Large intestine (tissue), 3 donors: ENCODE results near the gene FAHD1. TPM values are rescaled to one million over a fixed set of nuclear protein-coding genes. Genes with fewer than 3 reads are reported as not detected.

Experiments used
- DNase-seq, 2 donors: peaks; one replicate each; pipeline versions ENCODE4 v3.0.0 to v3.0.0-alpha.2; 2013
- H3K27ac ChIP-seq: one replicate; pipeline ENCODE4 v1.5.1; 2013; ENCODE audit warnings: low read length
- H3K27me3 ChIP-seq: 2 replicates; pipeline ENCODE4 v1.6.1; 2013; ENCODE audit warnings: low read length; ENCODE audit not compliant: control insufficient read depth, insufficient read depth
- H3K36me3 ChIP-seq: 2 replicates; pipeline ENCODE4 v1.6.1; 2013; ENCODE audit warnings: low read length; ENCODE audit not compliant: control insufficient read depth, insufficient read depth
- H3K4me1 ChIP-seq: one replicate; pipeline ENCODE4 v1.6.1; 2013; ENCODE audit warnings: low read length; ENCODE audit not compliant: control insufficient read depth, insufficient read depth
- H3K4me3 ChIP-seq: one replicate; pipeline ENCODE4 v1.5.1; 2013; ENCODE audit warnings: low read length
- H3K9me3 ChIP-seq: one replicate; pipeline ENCODE4 v1.6.1; 2013; ENCODE audit warnings: mild to moderate bottlenecking, low read depth, low read length, moderate library complexity; ENCODE audit not compliant: control insufficient read depth
- WGBS: methylation state at CpG from one replicate; pipeline ENCODE4 v1.1.5; 2013; ENCODE audit warnings: low lambda C conversion rate; ENCODE audit not compliant: insufficient coverage; 5-methylcytosine and 5-hydroxymethylcytosine counted together
- polyA plus RNA-seq: library from polyadenylated mRNA; unstranded; fragments of 120-200 nt; gene quantifications from one replicate; pipeline ENCODE4 v1.2.1, GENCODE V29; 2013

The FAHD1 gene
- polyA plus RNA-seq, 1 donor = 49.6 TPM

DNA sequence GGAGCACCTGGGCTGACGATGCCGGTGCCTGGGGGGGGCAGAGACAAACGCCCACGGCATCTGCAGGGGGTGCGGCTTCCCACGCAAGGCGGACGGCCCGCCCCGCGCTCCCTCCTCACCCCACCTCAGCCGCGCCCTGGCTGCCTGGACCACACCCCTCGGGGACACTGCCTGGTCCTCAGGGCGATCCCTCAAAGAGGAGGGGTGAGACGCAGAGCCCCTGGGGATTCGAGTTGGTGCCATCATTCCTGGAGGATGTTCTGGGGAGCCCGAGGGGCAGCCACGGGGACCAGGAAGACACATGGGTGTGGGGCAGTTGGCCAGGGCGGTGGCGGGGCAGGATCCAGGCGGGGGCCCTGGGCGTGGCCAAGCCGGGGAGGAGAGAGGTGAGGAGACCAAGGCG is 37.4 kb upstream of the FAHD1 start:
- no peaks in the 10 kb centered on the region for H3K27me3 ChIP-seq
- peaks cover 26% of the 10 kb centered on the region for H3K9me3 ChIP-seq
- no peak overlapping the region for H3K27ac ChIP-seq
- H3K4me3 ChIP-seq = no peak overlapping the region
- no peak for DNase-seq
- H3K4me1 ChIP-seq = peaks cover 9% of the 10 kb centered on the region
- peaks cover 54% of the 10 kb centered on the region for H3K36me3 ChIP-seq
- no CpG with 5 or more reads among the region's 25 CpGs for WGBS

DNA sequence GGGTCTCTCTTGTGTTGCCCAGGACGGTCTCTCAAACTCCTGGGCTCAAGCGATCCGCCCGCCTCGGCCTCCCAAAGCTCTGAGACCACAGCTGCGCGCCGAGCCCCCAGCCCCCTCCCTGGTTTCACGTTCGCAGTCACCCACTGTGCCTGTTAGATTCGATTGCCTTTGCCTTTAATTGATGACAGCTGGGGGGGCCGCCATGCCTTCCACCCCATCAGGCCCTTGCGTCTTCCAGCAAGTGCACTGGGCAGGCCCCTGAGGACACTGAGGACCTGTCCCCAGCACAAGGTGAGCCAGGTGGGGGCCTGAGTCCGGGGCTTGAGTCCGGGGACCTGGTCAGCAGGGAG is 36.8 kb upstream of the FAHD1 start:
- no peak for DNase-seq
- Histone ChIP-seq H3K9me3 (peaks cover 29% of the 10 kb centered on the region), H3K36me3 (peaks cover 52% of the 10 kb centered on the region), H3K4me3 (no peak overlapping the region), H3K4me1 (peaks cover 10% of the 10 kb centered on the region), H3K27ac (no peak overlapping the region), H3K27me3 (no peaks in the 10 kb centered on the region)
- WGBS = no CpG with 5 or more reads among the region's 15 CpGs

GRCh38 chr16:1790611-1791255 is 36.3 kb upstream of the FAHD1 start:
- no CpG with 5 or more reads among the region's 44 CpGs for WGBS
- Histone ChIP-seq H3K27ac (no peak overlapping the region), H3K36me3 (peaks cover 49% of the 10 kb centered on the region), H3K9me3 (peaks cover 29% of the 10 kb centered on the region), H3K4me3 (no peak overlapping the region), H3K27me3 (no peaks in the 10 kb centered on the region), H3K4me1 (peaks cover 13% of the 10 kb centered on the region)
- DNase-seq = no peak

DNA sequence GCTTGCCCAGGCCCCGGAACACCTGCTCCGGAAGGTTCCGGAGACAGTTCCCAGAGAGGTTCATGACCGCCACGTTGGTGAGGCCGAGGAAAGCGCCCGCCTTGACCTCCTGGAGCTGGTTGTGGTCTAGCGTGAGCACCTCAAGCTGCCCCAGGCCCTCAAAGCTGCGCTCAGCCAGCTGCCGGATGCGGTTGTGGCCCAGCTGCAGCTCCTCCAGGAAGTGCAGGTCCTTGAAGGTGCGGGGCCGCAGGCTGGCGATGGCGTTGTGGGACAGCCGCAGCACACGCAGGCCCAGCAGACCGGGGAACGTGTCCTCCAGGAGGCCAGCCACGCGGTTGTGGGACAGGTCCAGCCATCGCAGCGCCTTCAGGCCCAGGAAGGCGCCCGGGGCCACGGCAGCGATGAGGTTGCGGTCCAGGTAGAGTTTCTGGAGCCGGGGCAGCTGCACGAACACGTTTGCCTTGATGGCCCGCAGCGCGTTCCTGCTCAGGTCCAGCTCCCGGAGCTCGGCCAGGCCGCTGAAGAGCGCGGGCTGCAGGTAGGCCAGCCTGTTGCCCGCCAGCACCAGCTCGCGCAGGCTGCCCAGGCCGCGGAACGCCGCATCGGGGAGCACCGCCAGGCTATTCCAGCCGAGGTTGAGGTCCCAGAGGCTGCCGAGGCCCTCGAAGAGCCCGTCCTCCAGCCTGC is 35.6 kb upstream of the FAHD1 start:
- peaks cover 13% of the 10 kb centered on the region for H3K4me1 ChIP-seq
- H3K9me3 ChIP-seq = peaks cover 29% of the 10 kb centered on the region
- peaks cover 45% of the 10 kb centered on the region for H3K36me3 ChIP-seq
- WGBS = no CpG with 5 or more reads among the region's 53 CpGs
- H3K27ac ChIP-seq = no peak overlapping the region
- no peaks in the 10 kb centered on the region for H3K27me3 ChIP-seq
- no peak for DNase-seq
- H3K4me3 ChIP-seq = no peak overlapping the region

DNA sequence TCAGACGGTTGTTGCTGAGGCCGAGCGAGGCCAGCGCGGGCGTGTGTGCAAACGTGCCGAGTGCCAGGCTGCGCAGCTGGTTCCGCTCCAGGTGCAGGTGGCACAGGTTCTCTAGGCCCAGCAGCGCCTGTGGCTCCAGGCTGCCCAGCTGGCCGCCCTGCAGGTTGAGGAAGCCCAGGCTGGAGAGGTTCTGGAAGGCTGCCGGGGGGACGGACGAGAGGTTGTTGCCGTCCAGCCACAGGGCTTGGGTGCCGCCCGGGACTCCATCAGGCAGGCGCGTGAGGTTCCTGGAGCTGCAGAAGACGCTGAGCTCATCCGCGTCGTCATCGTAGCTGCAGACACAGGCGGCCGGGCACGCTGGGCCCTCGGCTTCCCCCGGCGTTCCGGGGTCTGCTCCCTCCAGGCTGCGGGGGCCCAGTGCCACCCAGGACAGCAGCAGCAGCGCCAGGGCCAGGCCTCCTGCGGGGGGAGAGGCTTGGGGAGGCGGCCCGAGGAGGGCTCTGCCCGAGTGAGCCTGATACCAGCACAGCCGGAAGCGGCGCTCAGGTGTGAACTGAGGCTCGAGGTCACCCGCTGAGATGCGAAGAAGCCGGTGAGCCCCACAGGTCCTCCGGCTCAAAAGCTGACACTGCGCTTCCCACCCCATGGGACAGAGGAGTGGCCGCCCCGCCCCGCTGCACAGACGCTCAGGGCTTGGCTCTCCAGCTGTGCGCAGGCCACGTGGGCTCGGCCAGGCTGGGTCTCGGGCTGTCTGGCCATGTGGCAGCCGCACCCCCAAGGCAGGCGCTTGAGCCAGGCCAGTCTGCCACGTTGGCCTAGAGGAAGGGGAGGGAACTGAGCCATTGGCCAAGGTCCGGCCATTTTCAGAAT is 34.8 kb upstream of the FAHD1 start:
- WGBS = no CpG with 5 or more reads among the region's 59 CpGs
- Histone ChIP-seq H3K4me3 (no peak overlapping the region), H3K27me3 (no peaks in the 10 kb centered on the region), H3K27ac (no peak overlapping the region), H3K36me3 (peaks cover 37% of the 10 kb centered on the region), H3K4me1 (peaks cover 13% of the 10 kb centered on the region), H3K9me3 (peaks cover 29% of the 10 kb centered on the region)
- DNase-seq = no peak

GRCh38 chr16:1792836-1793577 is 34.0 kb upstream of the FAHD1 start:
- no peak overlapping the region for H3K27ac ChIP-seq
- peaks cover 13% of the 10 kb centered on the region for H3K4me1 ChIP-seq
- H3K27me3 ChIP-seq = no peaks in the 10 kb centered on the region
- DNase-seq = no peak
- WGBS = no CpG with 5 or more reads among the region's 33 CpGs
- H3K36me3 ChIP-seq = peaks cover 30% of the 10 kb centered on the region
- peak overlapping the region; percentile 39 for H3K4me3 ChIP-seq
- peaks cover 31% of the 10 kb centered on the region for H3K9me3 ChIP-seq

DNA sequence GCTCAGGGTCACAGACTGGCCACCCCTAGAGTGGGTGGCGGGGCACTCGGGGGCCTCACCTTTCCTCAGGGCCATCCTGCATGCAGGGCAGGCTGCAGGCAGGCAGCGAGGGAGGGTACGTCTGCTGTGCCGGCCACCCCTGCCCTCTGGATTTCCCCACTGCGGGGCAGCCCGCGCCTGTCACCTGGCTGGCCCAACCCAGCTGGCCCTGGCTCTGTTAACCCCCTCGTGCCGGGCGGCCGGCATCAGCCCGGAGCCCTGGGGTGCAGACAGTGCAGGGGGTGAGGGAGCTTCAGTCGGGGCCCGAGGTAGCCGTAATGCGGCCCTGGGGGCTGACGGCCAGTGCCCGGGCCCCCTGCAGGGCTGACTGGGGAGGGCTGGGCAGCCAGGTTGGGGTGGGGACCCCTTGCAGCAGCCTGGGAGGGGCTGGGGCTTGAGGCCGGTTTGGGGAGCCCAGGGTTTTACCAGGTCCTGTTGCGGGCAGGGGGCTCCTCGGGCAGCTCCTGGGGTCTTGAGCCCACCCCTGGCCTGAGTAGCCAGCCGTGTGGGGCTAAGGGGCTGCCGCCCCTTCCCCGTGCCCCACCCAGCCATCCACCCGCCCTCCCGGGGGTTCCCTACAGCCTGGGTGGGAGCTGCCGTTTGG is 33.3 kb upstream of the FAHD1 start, which contains the start of gene IGFALS:
Gene IGFALS, minus strand, starts transcription at position 128 of the 643 bp plus-strand sequence. Its CDS starts 53 bp downstream, at position 75.
- Histone ChIP-seq H3K36me3 (peaks cover 23% of the 10 kb centered on the region), H3K4me1 (peaks cover 13% of the 10 kb centered on the region), H3K4me3 (peak within 1 kb of the TSS; percentile 39), H3K27me3 (no peaks in the 10 kb centered on the region), H3K9me3 (peaks cover 30% of the 10 kb centered on the region), H3K27ac (peak within 1 kb of the TSS; percentile 39)
- DNase-seq = no peak
- WGBS = no CpG with 5 or more reads among the region's 28 CpGs

DNA sequence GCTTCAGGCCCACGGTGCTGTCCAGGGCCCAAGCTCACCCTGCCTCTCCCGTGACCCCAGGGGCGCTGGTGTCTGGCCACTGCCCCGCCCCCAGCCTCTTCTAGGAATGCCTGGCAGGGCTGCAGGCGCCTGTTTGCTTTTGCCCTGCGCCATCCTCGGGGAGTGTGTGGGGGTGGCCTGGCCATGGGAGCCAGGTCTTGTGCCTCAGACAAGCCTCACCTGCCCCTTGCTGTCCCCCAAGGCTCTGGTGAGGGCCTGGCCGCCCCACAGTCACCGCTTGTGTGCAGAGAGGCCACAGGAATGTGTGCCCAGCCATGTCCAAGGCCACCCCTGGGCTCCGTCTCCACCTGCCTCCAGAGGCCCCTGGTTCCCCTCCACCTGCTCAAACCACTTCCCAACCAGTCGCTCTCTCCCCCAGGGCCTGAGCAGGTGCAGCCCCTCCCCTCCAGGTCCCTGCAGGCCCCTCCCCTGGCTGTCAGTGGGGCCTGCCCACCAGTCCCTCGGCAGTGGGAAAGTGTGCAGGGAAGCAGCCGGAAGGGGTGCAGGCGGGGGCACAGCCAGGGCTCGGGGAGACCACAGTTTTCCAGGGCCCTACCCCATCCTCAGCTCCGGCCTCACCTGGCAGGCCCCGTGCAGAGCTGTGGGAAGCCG is 32.7 kb upstream of the FAHD1 start:
- Histone ChIP-seq H3K27ac (peak overlapping the region; percentile 39), H3K9me3 (peaks cover 28% of the 10 kb centered on the region), H3K27me3 (no peaks in the 10 kb centered on the region), H3K4me3 (peak overlapping the region; percentile 39), H3K36me3 (peaks cover 17% of the 10 kb centered on the region), H3K4me1 (peaks cover 13% of the 10 kb centered on the region)
- peak in 1 of 2 donors; percentile 52 for DNase-seq
- WGBS = no CpG with 5 or more reads among the region's 18 CpGs

GRCh38 chr16:1794908-1795666 is 31.9 kb upstream of the FAHD1 start:
- no CpG with 5 or more reads among the region's 32 CpGs for WGBS
- Histone ChIP-seq H3K4me3 (peak overlapping the region; percentile 39), H3K27ac (peak overlapping the region; percentile 39), H3K9me3 (peaks cover 28% of the 10 kb centered on the region), H3K4me1 (peaks cover 13% of the 10 kb centered on the region), H3K27me3 (no peaks in the 10 kb centered on the region), H3K36me3 (peaks cover 10% of the 10 kb centered on the region)
- no peak for DNase-seq
